Nephron (organoid): ENCODE results near the gene FGD5.

ENCODE experiments used
- H3K27ac Mint-ChIP-seq, 3 experiments: 2 replicates each; pipeline ENCODE4 v1.8.0; 2020; ENCODE audit warnings: mixed read lengths in 3 of 3, mild to moderate bottlenecking in 2 of 3, moderate library complexity in 1 of 3
- H3K27me3 Mint-ChIP-seq: 2 replicates; pipeline ENCODE4 v1.8.0; 2021; ENCODE audit warnings: low read depth, mild to moderate bottlenecking, moderate library complexity, mixed read lengths
- H3K36me3 Mint-ChIP-seq: 2 replicates; pipeline ENCODE4 v1.8.0; 2020; ENCODE audit warnings: low read depth, mixed read lengths
- H3K4me1 Mint-ChIP-seq: 2 replicates; pipeline ENCODE4 v1.8.0; 2020; ENCODE audit warnings: mixed read lengths
- H3K4me3 Mint-ChIP-seq, 3 experiments: 2 replicates each; pipeline ENCODE4 v1.8.0; 2020; ENCODE audit warnings: mild to moderate bottlenecking in 3 of 3, mixed read lengths in 3 of 3, moderate library complexity in 2 of 3
- H3K9me3 Mint-ChIP-seq: 2 replicates; pipeline ENCODE4 v1.8.0; 2020; ENCODE audit warnings: mixed read lengths
- CTCF ChIP-seq, 3 experiments: fragments of 200-600 bp; sonication (generic); IDR thresholded peaks; one replicate each; pipeline ENCODE4 v1.5.0; 2021; ENCODE audit warnings: antibody characterized with exemption in 3 of 3; ENCODE audit not compliant: unreplicated experiment in 3 of 3

FGD5 gene

GRCh38 chr3:14875411-14876175, 56.8 kb downstream of the FGD5 start:
- no peak overlapping the region for H3K4me3 Mint-ChIP-seq

GRCh38 chr3:14876921-14877333, 58.2 kb downstream of the FGD5 start:
- Mint-ChIP-seq H3K27ac (peak overlapping the region in 1 of 3 experiments; percentile 40), H3K4me1 (peaks cover 23% of the 10 kb centered on the region), H3K4me3 (no peak overlapping the region), H3K9me3 (no peaks in the 10 kb centered on the region), H3K27me3 (peaks cover 13% of the 10 kb centered on the region), H3K36me3 (no peaks in the 10 kb centered on the region)
- no peak for TF ChIP-seq CTCF (IDR thresholded peaks at IDR 0.05; ENCODE audit: unreplicated experiment in 3 of 3)

More at GRCh38 chr3:14875411-14876175, 56.8 kb downstream of the FGD5 start:
- H3K4me1 Mint-ChIP-seq = peaks cover 25% of the 10 kb centered on the region
- no peaks in the 10 kb centered on the region for H3K9me3 Mint-ChIP-seq
- H3K27ac Mint-ChIP-seq = peak overlapping the region in 1 of 3 experiments; percentile 15
- H3K27me3 Mint-ChIP-seq = peaks cover 11% of the 10 kb centered on the region
- H3K36me3 Mint-ChIP-seq = no peaks in the 10 kb centered on the region
- no peak for TF ChIP-seq CTCF (IDR thresholded peaks at IDR 0.05; ENCODE audit: unreplicated experiment in 3 of 3)

GRCh38 chr3:14877469-14877868, 58.7 kb downstream of the FGD5 start:
- TF ChIP-seq CTCF (IDR thresholded peaks at IDR 0.05; ENCODE audit: unreplicated experiment in 3 of 3) = no peak
- no peaks in the 10 kb centered on the region for H3K9me3 Mint-ChIP-seq
- no peaks in the 10 kb centered on the region for H3K36me3 Mint-ChIP-seq
- peaks cover 13% of the 10 kb centered on the region for H3K27me3 Mint-ChIP-seq
- no peak overlapping the region for H3K27ac Mint-ChIP-seq
- no peak overlapping the region for H3K4me3 Mint-ChIP-seq
- peaks cover 23% of the 10 kb centered on the region for H3K4me1 Mint-ChIP-seq

GRCh38 chr3:14879211-14879874, 60.6 kb downstream of the FGD5 start:
- Mint-ChIP-seq H3K36me3 (no peaks in the 10 kb centered on the region), H3K4me3 (no peak overlapping the region), H3K4me1 (peaks cover 23% of the 10 kb centered on the region), H3K27me3 (peaks cover 9% of the 10 kb centered on the region), H3K9me3 (no peaks in the 10 kb centered on the region), H3K27ac (peak overlapping the region in 2 of 3 experiments; percentile 10 to 28)
- TF ChIP-seq CTCF (IDR thresholded peaks at IDR 0.05; ENCODE audit: unreplicated experiment in 3 of 3) = no peak

- H3K4me3 Mint-ChIP-seq = no peak overlapping the region
- no peaks in the 10 kb centered on the region for H3K36me3 Mint-ChIP-seq
- no peaks in the 10 kb centered on the region for H3K9me3 Mint-ChIP-seq
- peaks cover 19% of the 10 kb centered on the region for H3K4me1 Mint-ChIP-seq
- no peak for TF ChIP-seq CTCF (IDR thresholded peaks at IDR 0.05; ENCODE audit: unreplicated experiment in 3 of 3)
- peaks cover 16% of the 10 kb centered on the region for H3K27me3 Mint-ChIP-seq
- no peak overlapping the region for H3K27ac Mint-ChIP-seq
Measured at GRCh38 chr3:14880447-14881106, 61.8 kb downstream of the FGD5 start.
